A549 (cell line): ENCODE measurements around the gene UCKL1. TPM values are rescaled to one million over a fixed set of nuclear protein-coding genes. Genes with fewer than 3 reads are reported as not detected.

Experiments used
- ATAC-seq, 2 experiments: fragments of 200-7000 bp in 1 of 2; fragments of >200 bp in 1 of 2; cut with Nextera tagmentation in 1 of 2; cut with Tn5 transposase in 1 of 2; 3 replicates each; pipeline versions ENCODE4 v1.8.0 to v1.9.1; 2018 to 2020; ENCODE audit warnings: mild to moderate bottlenecking in 1 of 2, moderate library complexity in 1 of 2
- CTCF ChIA-PET: fragments of 300-600 bp; sonication (Branson Sonifier 250); formaldehyde crosslinking; extraction: SDS; loops from one replicate; lab custom pipeline; 2021; ENCODE audit warnings: antibody characterized with exemption, inconsistent platforms; lab: Yijun Ruan, JAX
- POLR2A ChIA-PET: fragments of 350-600 bp; formaldehyde crosslinking; extraction: SDS; loops from one replicate; lab custom pipeline; 2021; ENCODE audit warnings: antibody characterized with exemption, inconsistent platforms; lab: Yijun Ruan, JAX
- DNase-seq, 2 experiments: peaks; one replicate each; pipeline versions ENCODE4 v3.0.0 to v3.0.0-alpha.2; 2011 to 2016; ENCODE audit warnings: low read depth in 1 of 2, low spot score in 1 of 2
- FAIRE-seq: peaks from 2 replicates; lab custom pipeline; 2011; peaks lifted over from hg19 to GRCh38; lab: Jason Lieb, UNC
- H3K27ac ChIP-seq, 2 experiments: fragments of >200 bp; sonication (Bioruptor Twin); formaldehyde crosslinking; 3 replicates each; pipeline ENCODE4 v1.5.1; 2016 to 2017
- H3K4me1 ChIP-seq: fragments of >200 bp; sonication (Bioruptor Twin); formaldehyde crosslinking; 3 replicates; pipeline ENCODE4 v1.6.1; 2016
- H3K4me2 ChIP-seq: fragments of >200 bp; sonication (Bioruptor Twin); formaldehyde crosslinking; 3 replicates; pipeline ENCODE4 v1.6.1; 2016
- H3K4me3 ChIP-seq: fragments of >200 bp; sonication (Bioruptor Twin); formaldehyde crosslinking; 3 replicates; pipeline ENCODE4 v1.5.1; 2016
- H3K9me3 ChIP-seq: fragments of >200 bp; sonication (Bioruptor Twin); formaldehyde crosslinking; 3 replicates; pipeline ENCODE4 v1.6.1; 2016
- ATOH8 ChIP-seq: fragments of 250-450 bp; sonication (Bioruptor Pico); IDR thresholded peaks from 2 replicates; pipeline ENCODE4 v1.5.0; 2020; ENCODE audit warnings: low read depth, mild to moderate bottlenecking, moderate library complexity
- BCL3 ChIP-seq: fragments of >200 bp; sonication (Bioruptor Twin); formaldehyde crosslinking; IDR thresholded peaks from 3 replicates; pipeline ENCODE4 v1.6.1; 2016
- BHLHE40 ChIP-seq: IDR thresholded peaks from 2 replicates; pipeline ENCODE4 v1.6.1; 2012; ENCODE audit warnings: low read depth, low read length, inconsistent platforms
- CHD4 ChIP-seq: fragments of 200-600 bp; sonication (generic); IDR thresholded peaks from 2 replicates; pipeline ENCODE4 v1.6.1; 2016; ENCODE audit warnings: antibody characterized with exemption, mild to moderate bottlenecking, borderline replicate concordance
- CTCF ChIP-seq: fragments of >200 bp; sonication (Bioruptor Twin); formaldehyde crosslinking; IDR thresholded peaks from 3 replicates; pipeline ENCODE4 v1.5.1; 2016
- E2F6 ChIP-seq: IDR thresholded peaks from 2 replicates; pipeline ENCODE4 v1.6.1; 2012; ENCODE audit warnings: low read depth, borderline replicate concordance
- EHMT2 ChIP-seq: fragments of 200-600 bp; sonication (generic); IDR thresholded peaks from 2 replicates; pipeline ENCODE4 v1.6.1; 2016; ENCODE audit warnings: antibody characterized with exemption, low read depth, mild to moderate bottlenecking, moderate library complexity
- EP300 ChIP-seq, 2 experiments: fragments of >200 bp; sonication (Bioruptor Twin); formaldehyde crosslinking; IDR thresholded peaks; 2 replicates in 1 of 2; 3 replicates in 1 of 2; pipeline ENCODE4 v1.6.1; 2016 to 2017
- ESRRA ChIP-seq: fragments of 150-350 bp; IDR thresholded peaks from 2 replicates; pipeline ENCODE4 v1.6.1; 2014; ENCODE audit warnings: mild to moderate bottlenecking, low read length, borderline replicate concordance
- FOSB ChIP-seq: fragments of 250-450 bp; sonication (Bioruptor Pico); IDR thresholded peaks from 2 replicates; pipeline ENCODE4 v1.5.0; 2020; ENCODE audit warnings: mild to moderate bottlenecking, moderate library complexity
- FOSL2 ChIP-seq, 2 experiments: fragments of 450-650 bp in 1 of 2; fragments of >200 bp in 1 of 2; sonication (Bioruptor Twin) in 1 of 2; formaldehyde crosslinking; IDR thresholded peaks; 2 replicates each; pipeline versions ENCODE4 v1.5.0 to v1.6.1; 2016 to 2020; ENCODE audit warnings: mild to moderate bottlenecking in 1 of 2, moderate library complexity in 1 of 2
- GATA3 ChIP-seq: IDR thresholded peaks from 2 replicates; pipeline ENCODE4 v1.6.1; 2012; ENCODE audit warnings: borderline replicate concordance
- HEYL ChIP-seq: fragments of 250-450 bp; sonication (Bioruptor Pico); IDR thresholded peaks from 2 replicates; pipeline ENCODE4 v1.8.0; 2021; ENCODE audit warnings: mild to moderate bottlenecking, moderate library complexity
- HOXA7 ChIP-seq: fragments of 250-450 bp; sonication (Bioruptor Pico); IDR thresholded peaks from 2 replicates; pipeline ENCODE4 v1.5.0; 2020; ENCODE audit warnings: mild to moderate bottlenecking, moderate library complexity
- KDM1A ChIP-seq: fragments of 200-600 bp; sonication (generic); IDR thresholded peaks from 2 replicates; pipeline ENCODE4 v1.6.1; 2016; ENCODE audit warnings: low read depth, mild to moderate bottlenecking
- MAFK ChIP-seq: fragments of 450-650 bp; IDR thresholded peaks from 2 replicates; pipeline ENCODE4 v1.6.1; 2014; ENCODE audit not compliant: partially characterized antibody
- MAZ ChIP-seq: fragments of 150-350 bp; IDR thresholded peaks from 2 replicates; pipeline ENCODE4 v1.6.1; 2014; ENCODE audit warnings: antibody characterized with exemption, low read depth, low read length, borderline replicate concordance
- NPAS2 ChIP-seq: fragments of 250-450 bp; sonication (Bioruptor Pico); IDR thresholded peaks from 2 replicates; pipeline ENCODE4 v1.8.0; 2022; ENCODE audit warnings: mild to moderate bottlenecking, moderate library complexity, borderline replicate concordance
- NR3C1 ChIP-seq: fragments of >200 bp; sonication (Bioruptor Twin); formaldehyde crosslinking; IDR thresholded peaks from 3 replicates; pipeline ENCODE4 v1.6.1; 2017
- PHF8 ChIP-seq: fragments of 200-600 bp; sonication (generic); IDR thresholded peaks from 2 replicates; pipeline ENCODE4 v1.6.1; 2016; ENCODE audit warnings: low read depth, mild to moderate bottlenecking, antibody characterized with exemption, moderate library complexity, borderline replicate concordance
- POLR2AphosphoS2 ChIP-seq: conservative IDR thresholded peaks from 2 replicates; pipeline ENCODE4 v1.6.1; 2012; ENCODE audit warnings: low read length, improper control_type of control experiment, inconsistent platforms
- RARB ChIP-seq: fragments of 250-450 bp; sonication (Bioruptor Pico); IDR thresholded peaks from 2 replicates; pipeline ENCODE4 v1.8.0; 2021; ENCODE audit warnings: mild to moderate bottlenecking, moderate library complexity
- RFX5 ChIP-seq: fragments of 450-650 bp; IDR thresholded peaks from 2 replicates; pipeline ENCODE4 v1.7.1; 2014; ENCODE audit warnings: antibody characterized with exemption, mild to moderate bottlenecking, moderate library complexity
- RNF2 ChIP-seq: fragments of 200-600 bp; sonication (generic); IDR thresholded peaks from 2 replicates; pipeline ENCODE4 v1.6.1; 2016; ENCODE audit warnings: low read depth, mild to moderate bottlenecking, antibody characterized with exemption, moderate library complexity, borderline replicate concordance
- SMC3 ChIP-seq: fragments of >200 bp; sonication (Bioruptor Twin); formaldehyde crosslinking; IDR thresholded peaks from 3 replicates; pipeline ENCODE4 v1.6.1; 2018; ENCODE audit warnings: inconsistent platforms
- SREBF2 ChIP-seq: fragments of 450-650 bp; IDR thresholded peaks from 2 replicates; pipeline ENCODE4 v1.6.1; 2014; ENCODE audit warnings: mild to moderate bottlenecking, moderate library complexity
- TFCP2L1 ChIP-seq: fragments of 250-450 bp; sonication (Bioruptor Pico); IDR thresholded peaks from 2 replicates; pipeline ENCODE4 v1.5.0; 2021; ENCODE audit warnings: mild to moderate bottlenecking
- WGBS: methylation state at CpG from one replicate; pipeline ENCODE4 v1.1.6; 2017; ENCODE audit errors: missing lambda C conversion rate; 5-methylcytosine and 5-hydroxymethylcytosine counted together
- polyA plus RNA-seq, 4 experiments: library from polyadenylated mRNA; depleted of rRNA in 3 of 4; stranded (reverse); fragments of >200 nt; fragmentation: RNase III in 1 of 4; extraction: RNeasy Plus Mini Kit Qiagen cat#74134 plus additional on column Dnase treatment in 1 of 4; gene quantifications; 2 replicates in 3 of 4; 3 replicates in 1 of 4; pipeline ENCODE4 v1.2.3, GENCODE V29; 2011 to 2017
- TF ChIP-seq, protein P1 (sequence below): fragments of 250-450 bp; sonication (Bioruptor Pico); IDR thresholded peaks from 2 replicates; pipeline ENCODE4 v1.5.0; 2021; ENCODE audit warnings: mild to moderate bottlenecking, moderate library complexity, borderline replicate concordance

The UCKL1 gene
- polyA plus RNA-seq, 2 of the 4 experiments (the other 2 are of a cell fraction) = 19.1 to 30.4 TPM

DNA sequence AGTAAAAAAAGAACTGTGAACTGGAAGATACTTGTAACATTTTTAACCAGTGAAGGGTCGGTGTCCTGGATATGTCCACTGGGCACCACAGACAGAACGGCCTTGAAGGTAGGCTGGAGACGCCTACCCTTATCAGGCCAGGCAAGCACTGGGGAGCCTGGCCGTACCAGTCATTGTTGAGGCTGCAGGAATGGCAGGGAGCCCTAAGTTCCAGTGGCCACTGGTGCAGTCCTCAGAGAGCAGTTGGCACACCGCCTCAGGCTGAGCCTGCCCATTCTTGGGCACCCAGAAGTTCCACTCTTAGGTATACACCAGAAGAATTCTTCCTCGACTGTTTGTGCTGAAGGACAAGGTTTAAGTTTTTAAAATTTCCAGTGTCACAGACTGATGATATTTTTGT is 40.7 kb downstream of the UCKL1 start:
- no peaks in the 10 kb centered on the region for H3K9me3 ChIP-seq

GRCh38 chr20:63913768-63914167 is 42.4 kb downstream of the UCKL1 start:
- H3K9me3 ChIP-seq = no peaks in the 10 kb centered on the region
- ATAC-seq = no peak
- ChIA-PET POLR2A (no interaction called here), CTCF (interaction anchor here (0.6 to 2.5 kb wide), 5 partner anchors 10 to 122 kb away, joined by 3 to 10 read pairs (median 3); no protein-coding TSS in a partner anchor)
- no peak for FAIRE-seq
- H3K4me1 ChIP-seq = no peaks in the 10 kb centered on the region
- no peak overlapping the region for H3K27ac ChIP-seq
- WGBS = 94% methylated on average over 12 of the region's 12 CpGs
- no peak overlapping the region for H3K4me3 ChIP-seq
- H3K4me2 ChIP-seq = no peak overlapping the region
- TF ChIP-seq FOSL2 (IDR thresholded peaks at IDR 0.05) (no peak), FOSL2 (CRISPR knock-in tag; IDR thresholded peaks at IDR 0.05) (no peak), SREBF2 (no peak), MAZ (no peak), BCL3 (no peak), POLR2AphosphoS2 (no peak), SMC3 (no peak), EP300 (IDR thresholded peaks at IDR 0.05) (no peak), CHD4 (no peak), E2F6 (no peak), HOXA7 (CRISPR knock-in tag) (no peak), NR3C1 (no peak), TFCP2L1 (CRISPR knock-in tag) (no peak), RFX5 (no peak), EHMT2 (no peak)
- no peak for DNase-seq

More for the DNA sequence above, 40.7 kb downstream of the UCKL1 start:
- H3K4me3 ChIP-seq = no peak overlapping the region
- CTCF ChIA-PET = interaction anchor here (1.0 to 2.5 kb wide), 4 partner anchors 11 to 65 kb away, joined by 3 to 10 read pairs (median 4); no protein-coding TSS in a partner anchor
- TF ChIP-seq MAFK (no peak), POLR2AphosphoS2 (no peak), CHD4 (no peak), ESRRA (no peak), SREBF2 (no peak), HEYL (CRISPR knock-in tag) (no peak), NPAS2 (no peak), BHLHE40 (no peak)
- TF ChIP-seq, protein P1, sequence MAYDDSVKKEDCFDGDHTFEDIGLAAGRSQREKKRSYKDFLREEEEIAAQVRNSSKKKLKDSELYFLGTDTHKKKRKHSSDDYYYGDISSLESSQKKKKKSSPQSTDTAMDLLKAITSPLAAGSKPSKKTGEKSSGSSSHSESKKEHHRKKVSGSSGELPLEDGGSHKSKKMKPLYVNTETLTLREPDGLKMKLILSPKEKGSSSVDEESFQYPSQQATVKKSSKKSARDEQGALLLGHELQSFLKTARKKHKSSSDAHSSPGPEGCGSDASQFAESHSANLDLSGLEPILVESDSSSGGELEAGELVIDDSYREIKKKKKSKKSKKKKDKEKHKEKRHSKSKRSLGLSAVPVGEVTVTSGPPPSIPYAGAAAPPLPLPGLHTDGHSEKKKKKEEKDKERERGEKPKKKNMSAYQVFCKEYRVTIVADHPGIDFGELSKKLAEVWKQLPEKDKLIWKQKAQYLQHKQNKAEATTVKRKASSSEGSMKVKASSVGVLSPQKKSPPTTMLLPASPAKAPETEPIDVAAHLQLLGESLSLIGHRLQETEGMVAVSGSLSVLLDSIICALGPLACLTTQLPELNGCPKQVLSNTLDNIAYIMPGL (CRISPR knock-in tag) = no peak
- FAIRE-seq (no peak), DNase-seq (no peak), ATAC-seq (no peak)
- POLR2A ChIA-PET = no interaction called here
- 92% methylated on average over 6 of the region's 6 CpGs for WGBS
- no peak overlapping the region for H3K27ac ChIP-seq
- no peaks in the 10 kb centered on the region for H3K4me1 ChIP-seq
- H3K4me2 ChIP-seq = no peak overlapping the region

DNA sequence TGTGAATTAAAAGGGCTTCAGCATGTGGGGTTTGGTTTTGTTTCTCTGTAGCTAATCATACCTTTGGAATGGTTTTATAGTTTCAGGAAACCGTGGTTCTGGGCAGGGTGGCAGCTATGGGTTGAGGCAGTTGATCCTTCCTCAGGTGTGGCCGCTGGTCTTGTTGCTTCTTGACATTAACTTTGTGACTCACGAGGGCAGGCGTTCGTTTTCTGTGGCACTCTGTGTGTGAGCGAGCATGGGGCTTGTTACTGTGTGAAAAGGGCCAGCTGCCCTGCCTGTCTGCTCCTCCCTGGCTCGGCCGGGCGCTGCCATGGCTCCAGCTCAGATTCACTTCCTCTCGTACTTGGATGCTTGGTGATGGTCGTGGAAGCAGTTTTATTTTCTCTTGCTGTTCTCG is 45.0 kb downstream of the UCKL1 start:
- no peak overlapping the region for H3K4me2 ChIP-seq
- ATAC-seq (no peak), DNase-seq (no peak), FAIRE-seq (no peak)
- WGBS = 86% methylated on average over 12 of the region's 12 CpGs
- CTCF ChIA-PET = interaction anchor here (1.0 to 3.1 kb wide), 4 partner anchors 9 to 70 kb away, joined by 3 to 8 read pairs (median 4); partner anchors contain the start of gene PRPF6
- POLR2A ChIA-PET = no interaction called here
- H3K4me3 ChIP-seq = no peak overlapping the region
- no peak overlapping the region for H3K27ac ChIP-seq
- H3K9me3 ChIP-seq = no peaks in the 10 kb centered on the region
- H3K4me1 ChIP-seq = peaks cover 5% of the 10 kb centered on the region; the same call in 1 of the 3 replicates
- TF ChIP-seq PHF8 (no peak), FOSB (CRISPR knock-in tag) (no peak), RARB (CRISPR knock-in tag) (no peak), GATA3 (no peak), HEYL (CRISPR knock-in tag) (no peak), KDM1A (no peak), CTCF (no peak), RNF2 (no peak), SREBF2 (no peak), ATOH8 (CRISPR knock-in tag) (no peak)
